SK-N-SH (cell line): Measurements from ENCODE around the gene GEMIN7.

Experiments
- CTCF ChIP-seq: fragments of 200-600 bp; sonication (generic); IDR thresholded peaks from 2 replicates; pipeline ENCODE4 v1.6.1; 2017; ENCODE audit warnings: antibody characterized with exemption, mild to moderate bottlenecking, moderate library complexity
- POLR2AphosphoS5 ChIP-seq: IDR thresholded peaks from 2 replicates; pipeline ENCODE4 v1.6.1; 2012; ENCODE audit warnings: low read depth, low read length
- TF ChIP-seq, protein P1 (sequence below): IDR thresholded peaks from 2 replicates; pipeline ENCODE4 v1.6.1; 2012; ENCODE audit warnings: mild to moderate bottlenecking, low read depth, low read length, moderate library complexity

GRCh38 chr19:45130236-45130635, 51.2 kb downstream of the GEMIN7 start:
- no peak for TF ChIP-seq POLR2AphosphoS5
- TF ChIP-seq, protein P1, sequence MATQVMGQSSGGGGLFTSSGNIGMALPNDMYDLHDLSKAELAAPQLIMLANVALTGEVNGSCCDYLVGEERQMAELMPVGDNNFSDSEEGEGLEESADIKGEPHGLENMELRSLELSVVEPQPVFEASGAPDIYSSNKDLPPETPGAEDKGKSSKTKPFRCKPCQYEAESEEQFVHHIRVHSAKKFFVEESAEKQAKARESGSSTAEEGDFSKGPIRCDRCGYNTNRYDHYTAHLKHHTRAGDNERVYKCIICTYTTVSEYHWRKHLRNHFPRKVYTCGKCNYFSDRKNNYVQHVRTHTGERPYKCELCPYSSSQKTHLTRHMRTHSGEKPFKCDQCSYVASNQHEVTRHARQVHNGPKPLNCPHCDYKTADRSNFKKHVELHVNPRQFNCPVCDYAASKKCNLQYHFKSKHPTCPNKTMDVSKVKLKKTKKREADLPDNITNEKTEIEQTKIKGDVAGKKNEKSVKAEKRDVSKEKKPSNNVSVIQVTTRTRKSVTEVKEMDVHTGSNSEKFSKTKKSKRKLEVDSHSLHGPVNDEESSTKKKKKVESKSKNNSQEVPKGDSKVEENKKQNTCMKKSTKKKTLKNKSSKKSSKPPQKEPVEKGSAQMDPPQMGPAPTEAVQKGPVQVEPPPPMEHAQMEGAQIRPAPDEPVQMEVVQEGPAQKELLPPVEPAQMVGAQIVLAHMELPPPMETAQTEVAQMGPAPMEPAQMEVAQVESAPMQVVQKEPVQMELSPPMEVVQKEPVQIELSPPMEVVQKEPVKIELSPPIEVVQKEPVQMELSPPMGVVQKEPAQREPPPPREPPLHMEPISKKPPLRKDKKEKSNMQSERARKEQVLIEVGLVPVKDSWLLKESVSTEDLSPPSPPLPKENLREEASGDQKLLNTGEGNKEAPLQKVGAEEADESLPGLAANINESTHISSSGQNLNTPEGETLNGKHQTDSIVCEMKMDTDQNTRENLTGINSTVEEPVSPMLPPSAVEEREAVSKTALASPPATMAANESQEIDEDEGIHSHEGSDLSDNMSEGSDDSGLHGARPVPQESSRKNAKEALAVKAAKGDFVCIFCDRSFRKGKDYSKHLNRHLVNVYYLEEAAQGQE, result no peak
- TF ChIP-seq CTCF, result no peak
